Activated CD4-positive, alpha-beta T cell treated with anti-CD3 and anti-CD28 coated beads, Interleukin-2, amount 50 U/mL, for 24 hours (primary cell): ENCODE data around the gene FXYD7.
"Not testable (repeated sequence)": the region's sequence is repeated elsewhere in the genome, so short reads cannot be mapped to it uniquely, and the experiment has no call there.

Experiments used
- DNase-seq, 2 donors: peaks; one replicate each; pipeline ENCODE4 v3.0.0-alpha.2; 2020; ENCODE audit warnings: low read depth in 1 of 2, low spot score in 1 of 2

Gene FXYD7, protein sequence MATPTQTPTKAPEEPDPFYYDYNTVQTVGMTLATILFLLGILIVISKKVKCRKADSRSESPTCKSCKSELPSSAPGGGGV

GRCh38 chr19:35143231-35143715 lies at the start of gene FXYD7:
FXYD7 (plus strand) TSS chr19:35143255; CDS start chr19:35143334, 79 bp downstream.
- DNase-seq, result no peak

GRCh38 chr19:35093430-35093829 lies 49.6 kb upstream of the FXYD7 start:
- no peak for DNase-seq

GRCh38 chr19:35093941-35094647 lies 49.0 kb upstream of the FXYD7 start:
- no peak for DNase-seq

GRCh38 chr19:35094656-35095055 lies 48.4 kb upstream of the FXYD7 start:
- DNase-seq, result no peak

DNA sequence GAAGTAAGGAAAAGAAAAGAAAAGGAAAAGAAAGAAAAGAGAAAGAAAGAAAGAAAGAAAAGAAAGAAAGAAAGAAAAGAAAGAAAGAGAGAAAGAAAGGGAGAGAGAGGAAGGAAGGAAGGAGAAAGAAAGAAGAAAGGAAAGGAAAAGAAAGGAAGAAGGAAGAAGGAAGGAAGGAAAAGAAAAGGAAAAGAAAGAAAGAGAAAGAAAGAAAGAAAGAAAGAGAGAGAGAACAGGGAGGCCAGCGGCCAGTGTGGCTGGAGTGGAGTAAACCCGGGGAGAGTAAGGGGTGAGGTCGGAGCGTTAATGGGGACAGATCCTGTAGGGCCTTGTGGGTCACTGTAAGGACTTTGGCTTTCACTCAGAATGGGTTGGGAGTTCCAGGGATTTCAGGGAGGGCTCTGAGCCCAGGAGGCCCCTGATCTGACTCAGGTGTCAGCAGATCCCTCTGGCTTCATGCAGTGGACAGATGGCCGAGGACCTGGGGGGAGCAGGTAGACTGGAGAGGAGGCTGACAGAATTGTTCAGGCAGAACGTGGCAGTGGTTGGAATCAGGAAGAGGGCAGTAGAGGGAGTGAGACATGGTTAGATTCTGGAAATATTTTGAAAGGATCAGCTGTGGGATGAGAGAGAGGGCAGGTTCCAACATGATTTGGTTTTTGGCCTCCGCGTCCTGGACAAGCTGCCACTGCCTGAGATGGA lies 47.2 kb upstream of the FXYD7 start:
- DNase-seq, result no peak

DNA sequence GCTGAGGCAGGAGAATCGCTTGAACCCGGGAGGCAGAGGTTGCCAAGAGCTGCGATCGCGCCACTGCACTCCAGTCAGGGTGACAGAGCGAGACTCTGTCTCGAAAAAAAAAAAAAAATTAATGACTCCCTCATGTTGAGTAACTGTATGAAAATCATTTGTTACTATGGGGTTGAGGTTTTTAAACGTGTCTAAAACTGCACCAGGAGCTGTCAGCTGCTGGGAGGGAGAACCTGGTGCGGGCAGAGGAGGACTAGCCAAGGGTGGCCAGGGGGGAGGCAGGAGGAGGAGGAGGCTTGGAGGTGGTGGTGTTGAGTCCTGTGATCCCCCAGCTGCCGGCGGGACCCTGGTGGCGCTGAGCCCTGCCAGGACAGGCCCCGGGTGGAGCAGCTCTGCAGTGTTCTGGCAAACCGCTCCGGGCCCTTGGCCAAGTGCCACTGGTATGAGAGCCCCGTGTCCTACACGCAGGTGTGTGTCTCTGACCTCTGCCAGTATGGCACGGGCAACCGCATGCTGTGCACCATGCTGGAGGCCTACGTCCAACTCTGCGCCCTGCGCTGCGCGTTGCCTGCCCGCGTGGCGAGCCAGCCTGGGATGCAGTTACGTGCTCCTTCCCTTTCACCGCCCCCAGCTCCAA lies 44.5 kb upstream of the FXYD7 start:
- no peak for DNase-seq

GRCh38 chr19:35099155-35099896 lies 43.7 kb upstream of the FXYD7 start:
- DNase-seq, result no peak

DNA sequence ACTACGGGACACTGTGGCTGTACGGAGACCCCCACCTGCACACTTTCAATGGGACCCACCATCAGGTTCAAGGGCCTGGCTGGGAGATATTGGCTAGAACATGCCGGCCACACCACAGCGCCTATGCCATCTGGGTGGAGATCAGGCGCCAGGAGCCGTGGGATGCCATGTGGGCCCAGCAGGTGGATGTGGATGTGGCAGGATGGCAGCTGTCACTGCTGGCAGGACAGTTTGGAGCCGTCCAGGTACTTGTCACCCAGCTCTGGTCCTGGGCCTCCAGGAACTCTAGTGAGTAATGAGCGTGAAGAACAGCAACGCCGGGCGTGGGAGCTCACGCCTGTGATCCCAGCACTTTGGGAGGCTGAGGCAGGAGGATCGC lies 43.2 kb upstream of the FXYD7 start:
- no peak for DNase-seq

- no peak for DNase-seq
Observed at GRCh38 chr19:35100588-35101533, 42.2 kb upstream of the FXYD7 start.

DNA sequence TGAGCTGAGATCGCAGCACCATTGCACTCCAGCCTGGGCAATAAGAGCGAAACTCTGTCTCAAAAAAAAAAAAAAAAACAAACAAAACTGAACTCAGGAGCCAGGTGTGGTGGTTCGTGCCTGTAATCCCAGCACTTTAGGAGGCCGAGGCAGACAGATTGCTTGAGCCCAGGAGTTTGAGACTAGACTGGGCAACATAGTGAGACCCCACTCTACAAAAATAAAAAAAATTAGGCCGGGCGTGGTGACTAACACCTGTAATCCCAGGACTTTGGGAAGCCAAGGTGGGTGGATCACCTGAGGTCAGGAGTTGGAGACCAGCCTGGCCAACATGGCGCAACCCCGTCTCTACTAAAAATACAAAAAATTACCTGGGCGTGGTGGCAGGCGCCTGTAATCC lies 41.1 kb upstream of the FXYD7 start:
- not testable (repeated sequence) for DNase-seq

DNA sequence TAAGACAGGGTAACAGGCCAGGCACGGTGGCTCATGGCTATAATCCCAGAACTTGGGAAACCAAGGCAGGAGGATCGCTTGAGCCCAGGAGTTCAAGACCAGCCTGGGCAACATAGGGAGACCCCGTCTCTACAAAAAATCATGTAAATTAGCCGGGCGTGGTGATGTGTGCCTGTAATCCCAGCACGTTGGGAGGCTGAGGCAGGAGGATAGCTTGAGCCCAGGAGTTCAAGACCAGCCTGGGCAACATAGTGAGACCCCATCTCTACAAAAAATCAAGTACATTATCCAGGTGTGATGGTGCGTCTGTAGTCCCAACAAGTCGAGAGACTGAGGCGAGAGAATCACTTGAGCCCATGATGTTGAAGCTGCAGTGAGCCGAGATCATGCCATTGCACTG lies 39.4 kb upstream of the FXYD7 start:
- not testable (repeated sequence) for DNase-seq

GRCh38 chr19:35104361-35104760 lies 38.7 kb upstream of the FXYD7 start:
- no peak for DNase-seq

- DNase-seq, result no peak
Observed at GRCh38 chr19:35105047-35105410, 38.0 kb upstream of the FXYD7 start.

DNA sequence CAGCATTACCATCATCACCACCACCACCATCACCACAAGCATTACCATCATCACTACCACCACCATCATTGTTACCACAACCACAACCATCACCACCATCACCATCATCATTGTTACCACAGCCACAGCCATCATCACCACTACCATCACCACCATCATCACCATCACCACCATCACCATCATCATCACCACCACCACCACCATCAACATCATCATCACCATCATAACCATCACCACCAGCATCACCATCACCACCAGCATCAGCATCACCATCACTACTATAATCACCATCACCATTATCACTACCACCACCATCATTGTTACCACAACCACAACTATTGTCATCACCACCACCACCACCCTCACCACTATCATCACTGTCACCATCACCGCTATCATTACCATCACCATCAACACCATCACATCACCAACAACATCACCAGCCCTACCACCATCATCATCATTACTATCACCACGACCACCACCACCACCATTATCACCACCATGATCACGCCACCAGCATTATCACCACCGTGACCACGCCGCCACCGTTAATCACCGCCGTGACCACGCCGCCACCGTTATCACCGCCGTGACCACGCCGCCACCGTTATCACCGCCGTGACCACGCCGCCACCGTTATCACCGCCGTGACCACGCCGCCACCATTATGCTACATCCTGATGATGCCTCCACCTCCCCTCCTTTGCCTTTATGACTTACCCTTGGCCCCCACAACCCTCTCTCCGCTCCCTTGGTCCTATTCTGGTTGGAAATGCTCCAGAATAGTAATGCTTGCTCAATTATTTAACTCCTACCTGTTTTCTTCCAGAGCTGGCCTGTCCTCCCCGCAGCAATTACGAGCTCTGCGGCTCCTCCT lies 37.4 kb upstream of the FXYD7 start:
- no peak for DNase-seq

GRCh38 chr19:35106291-35106583 lies 36.8 kb upstream of the FXYD7 start:
- DNase-seq, result no peak

- no peak for DNase-seq
Observed at GRCh38 chr19:35106898-35107541, 36.0 kb upstream of the FXYD7 start.

DNA sequence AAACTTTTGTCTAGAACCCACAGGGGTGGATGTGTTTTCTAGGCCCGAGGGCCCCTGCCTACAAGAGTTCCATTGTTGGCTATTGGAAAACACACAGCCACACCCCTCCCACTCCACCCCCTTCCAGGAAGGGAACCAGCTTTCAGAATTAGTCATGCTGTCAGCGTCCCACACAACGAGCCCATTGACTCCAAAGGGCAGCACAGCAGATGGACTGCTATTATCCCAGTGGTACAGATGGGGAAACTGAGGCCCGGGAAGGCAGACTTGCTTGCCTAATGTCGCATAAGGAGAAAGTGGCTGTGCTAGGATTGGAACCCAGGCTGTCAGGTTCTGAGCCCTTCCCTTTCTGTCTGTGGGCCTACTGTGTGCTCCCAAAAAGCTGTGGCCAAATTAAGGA lies 35.5 kb upstream of the FXYD7 start:
- no peak for DNase-seq

DNA sequence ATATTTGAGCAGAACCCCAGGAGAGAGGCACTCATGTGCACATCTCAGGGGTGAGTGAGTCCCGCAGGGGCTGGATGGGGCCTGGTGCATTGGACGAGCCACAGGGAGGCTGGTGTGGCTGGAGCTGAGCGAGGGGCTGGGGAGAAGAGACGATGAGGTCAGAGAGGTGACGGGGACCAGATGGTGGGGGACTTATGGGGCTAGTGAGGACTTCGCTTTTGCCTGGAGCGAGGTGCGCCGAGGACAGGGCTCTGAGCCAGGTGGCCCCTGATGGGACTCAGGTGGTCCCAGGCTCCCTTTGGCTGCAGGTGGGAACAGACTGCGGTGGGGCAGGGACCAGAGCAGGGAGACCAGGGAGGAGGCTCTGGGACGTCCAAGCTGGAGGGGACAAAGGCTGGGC lies 34.3 kb upstream of the FXYD7 start:
- DNase-seq, result no peak
